Chondrocyte (in vitro differentiated cells): ENCODE results near the gene HECA. TPM values are rescaled to one million over a fixed set of nuclear protein-coding genes. Genes with fewer than 3 reads are reported as not detected.

ENCODE experiments used
- DNase-seq: peaks from one replicate; pipeline ENCODE4 v3.0.0; 2021; ENCODE audit warnings: mixed read lengths, low spot score
- H3K27ac Mint-ChIP-seq: one replicate; pipeline ENCODE4 v1.8.0; 2021; ENCODE audit warnings: mild to moderate bottlenecking, moderate library complexity, mixed read lengths; ENCODE audit not compliant: unreplicated experiment
- H3K27me3 Mint-ChIP-seq: 2 replicates; pipeline ENCODE4 v1.8.0; 2021; ENCODE audit warnings: low read depth, mixed read lengths
- H3K36me3 Mint-ChIP-seq: 2 replicates; pipeline ENCODE4 v1.8.0; 2021; ENCODE audit warnings: low read depth, mixed read lengths
- H3K4me1 Mint-ChIP-seq: 2 replicates; pipeline ENCODE4 v1.8.0; 2021; ENCODE audit warnings: low read depth, mild to moderate bottlenecking, mixed read lengths
- H3K4me3 Mint-ChIP-seq: one replicate; pipeline ENCODE4 v1.8.0; 2021; ENCODE audit warnings: mild to moderate bottlenecking, moderate library complexity, mixed read lengths; ENCODE audit not compliant: unreplicated experiment
- H3K9me3 Mint-ChIP-seq: 2 replicates; pipeline ENCODE4 v1.8.0; 2021; ENCODE audit warnings: low read depth, mixed read lengths
- CTCF ChIP-seq: fragments of 200-600 bp; sonication (generic); IDR thresholded peaks from 2 replicates; pipeline ENCODE4 v1.5.0; 2021; ENCODE audit warnings: antibody characterized with exemption, mild to moderate bottlenecking, moderate library complexity
- long read RNA-seq: library from polyadenylated mRNA; stranded (forward); transcript quantifications from one replicate; pipeline ENCODE4 v2.0.0, GENCODE V29; 2021
- total RNA-seq: library from RNA; stranded (reverse); gene quantifications from 3 replicates; pipeline ENCODE4 v1.2.1, GENCODE V29; 2021

The HECA gene
- 19.5 to 23.8 TPM (median 22.6 TPM) in 3 replicates for total RNA-seq
- long read RNA-seq, full-length matches to known transcripts = 5 of 7 reads
- long read RNA-seq, partial matches to known transcripts = 0 of 7 reads
- long read RNA-seq, other reads (novel, unspliced or antisense) = 2 of 7 reads

GRCh38 chr6:139134817-139135577 lies at the start of gene HECA:
Gene HECA, plus strand, starts transcription at chr6:139135080. Its CDS starts 317 bp downstream, at chr6:139135397.
- peak within 1 kb of the TSS; percentile 92 for H3K27ac Mint-ChIP-seq
- H3K4me3 Mint-ChIP-seq = peak within 1 kb of the TSS; percentile 93
- peak; percentile 97 for DNase-seq

GRCh38 chr6:139091826-139092225 lies 43.1 kb upstream of the HECA start:
- Mint-ChIP-seq H3K4me3 (no peak overlapping the region), H3K9me3 (peaks cover 7% of the 10 kb centered on the region), H3K27me3 (peaks cover 10% of the 10 kb centered on the region), H3K36me3 (peaks cover 4% of the 10 kb centered on the region), H3K27ac (no peak overlapping the region), H3K4me1 (no peaks in the 10 kb centered on the region)
- no peak for TF ChIP-seq CTCF
- DNase-seq = no peak

More at GRCh38 chr6:139134817-139135577, at the start of gene HECA:
- Mint-ChIP-seq H3K4me1 (peaks cover 39% of the 10 kb centered on the region), H3K36me3 (peaks cover 2% of the 10 kb centered on the region), H3K27me3 (no peaks in the 10 kb centered on the region), H3K9me3 (no peaks in the 10 kb centered on the region)
- TF ChIP-seq CTCF = no peak

- Mint-ChIP-seq H3K27ac (no peak overlapping the region), H3K4me3 (no peak overlapping the region), H3K4me1 (no peaks in the 10 kb centered on the region), H3K9me3 (peaks cover 3% of the 10 kb centered on the region), H3K27me3 (no peaks in the 10 kb centered on the region), H3K36me3 (peaks cover 2% of the 10 kb centered on the region)
- DNase-seq = no peak
- TF ChIP-seq CTCF = no peak
These were observed 34.9 kb upstream of the HECA start for GRCh38 chr6:139099984-139100383.

- Mint-ChIP-seq H3K27ac (no peak overlapping the region), H3K4me3 (no peak overlapping the region), H3K27me3 (no peaks in the 10 kb centered on the region), H3K36me3 (peaks cover 2% of the 10 kb centered on the region), H3K9me3 (peaks cover 3% of the 10 kb centered on the region), H3K4me1 (peaks cover 2% of the 10 kb centered on the region)
- no peak for TF ChIP-seq CTCF
- DNase-seq = no peak
These were observed 27.8 kb upstream of the HECA start for GRCh38 chr6:139107051-139107450.

- peaks cover 2% of the 10 kb centered on the region for H3K36me3 Mint-ChIP-seq
- H3K27me3 Mint-ChIP-seq = no peaks in the 10 kb centered on the region
- H3K4me1 Mint-ChIP-seq = peaks cover 8% of the 10 kb centered on the region
- H3K9me3 Mint-ChIP-seq = peaks cover 3% of the 10 kb centered on the region
- no peak overlapping the region for H3K4me3 Mint-ChIP-seq
- no peak for DNase-seq
- no peak for TF ChIP-seq CTCF
- H3K27ac Mint-ChIP-seq = no peak overlapping the region
These were observed 26.5 kb upstream of the HECA start for GRCh38 chr6:139108378-139108777.
